ENCODE results near the gene ZNF266. TPM values are rescaled to one million over a fixed set of nuclear protein-coding genes. Genes with fewer than 3 reads are reported as not detected.
A peak's percentile ranks its signal among the peaks of the same experiment; 100 is the strongest.

Gene ZNF266
- total RNA-seq = 10 to 100 TPM in 8 of 9 donors, 1 to 10 TPM in 1; 7.5 to 27.2 (median 19.1) TPM
- 10 to 100 TPM; 10.5 to 51.7 (median 48.1) TPM for polyA plus RNA-seq
- long read RNA-seq, donor 1 = 0 reads
- long read RNA-seq, donor 2 = 0 reads
- long read RNA-seq, donor 3 = 0 reads
- long read RNA-seq, donor 4, partial matches to known transcripts = 0 of 6 reads
- long read RNA-seq, donor 4, other reads (novel, unspliced or antisense) = 5 of 6 reads
- long read RNA-seq, donor 5, partial matches to known transcripts = 1 of 39 reads
- long read RNA-seq, donor 5, other reads (novel, unspliced or antisense) = 35 of 39 reads
- long read RNA-seq, donor 6, partial matches to known transcripts = 0 of 7 reads
- long read RNA-seq, donor 6, other reads (novel, unspliced or antisense) = 6 of 7 reads
- long read RNA-seq, donor 7 = 0 reads
- long read RNA-seq, donor 8, partial matches to known transcripts = 0 of 1 reads
- long read RNA-seq, donor 8, other reads (novel, unspliced or antisense) = 0 of 1 reads
- long read RNA-seq, donor 9 = 0 reads
- long read RNA-seq, donor 10 = 0 reads

- Histone ChIP-seq H3K27me3 (no peaks in the 10 kb centered on the region), H3K4me3 (peak within 1 kb of the TSS; percentile 70 to 93 (median 74)), H3K27ac (peak within 1 kb of the TSS; percentile 67 to 95 (median 88)), H3K36me3 (replicated peaks in 1 of 2) (peaks cover 0 to 13% of the 10 kb centered on the region in 2 donors), H3K9me3 (replicated peaks in 1 of 3) (no peaks in the 10 kb centered on the region), H3K4me1 (replicated peaks in 1 of 2) (peaks cover 11 to 23% of the 10 kb centered on the region in 2 donors)
- peak; percentile 86 to 96 (median 93) for DNase-seq
- intact Hi-C loops (cut with DNase I) = no loop called here
- 12 to 24% (median 17%) methylated on average over 31 to 56 of the region's 56 CpGs for WGBS, 4 donors
- TF ChIP-seq POLR2A (IDR thresholded peaks at IDR 0.05) (peak in 1 of 2 donors; percentile 54), CTCF (IDR thresholded peaks at IDR 0.05) (peak; percentile 75 to 96 (median 88))
Observed at GRCh38 chr19:9435279-9436268, at the start of gene ZNF266. Gene ZNF266, minus strand, starts transcription at chr19:9435573. Its CDS starts 15,484 bp downstream, at chr19:9420089.

- Histone ChIP-seq H3K27me3 (no peaks in the 10 kb centered on the region), H3K4me1 (replicated peaks in 1 of 2) (no peaks in the 10 kb centered on the region), H3K27ac (no peak overlapping the region), H3K36me3 (replicated peaks in 1 of 2) (no peaks in the 10 kb centered on the region), H3K4me3 (no peak overlapping the region), H3K9me3 (replicated peaks in 1 of 3) (peaks cover 0 to 24% (median 0%) of the 10 kb centered on the region in 3 donors)
- TF ChIP-seq POLR2A (IDR thresholded peaks at IDR 0.05) = no peak
- no peak for TF ChIP-seq CTCF (IDR thresholded peaks at IDR 0.05)
- intact Hi-C loops (cut with DNase I) = no loop called here
- no peak for DNase-seq
- WGBS, 4 donors = 85 to 97% (median 86%) methylated on average over 2 of the region's 2 CpGs
Observed at GRCh38 chr19:9485140-9485539, 49.8 kb upstream of the ZNF266 start.

- intact Hi-C loops (cut with DNase I) = no loop called here
- peaks cover 0 to 4% (median 0%) of the 10 kb centered on the region in 3 donors for H3K9me3 ChIP-seq (replicated peaks in 1 of 3)
Observed at GRCh38 chr19:9474975-9475374, 39.6 kb upstream of the ZNF266 start.

More at GRCh38 chr19:9474975-9475374, 39.6 kb upstream of the ZNF266 start:
- Histone ChIP-seq H3K4me3 (no peak overlapping the region), H3K4me1 (replicated peaks in 1 of 2) (no peaks in the 10 kb centered on the region), H3K27ac (no peak overlapping the region), H3K36me3 (replicated peaks in 1 of 2) (no peaks in the 10 kb centered on the region), H3K27me3 (no peaks in the 10 kb centered on the region)
- TF ChIP-seq POLR2A (IDR thresholded peaks at IDR 0.05) = no peak
- no peak for TF ChIP-seq CTCF (IDR thresholded peaks at IDR 0.05)
- DNase-seq = no peak
